ENCODE results near the gene MYL6. TPM values are rescaled to one million over a fixed set of nuclear protein-coding genes. Genes with fewer than 3 reads are reported as not detected.
"Not testable (repeated sequence)": the region's sequence is repeated elsewhere in the genome, so short reads cannot be mapped to it uniquely, and the experiment has no call there.

The MYL6 gene
- total RNA-seq, 1 donor from 2014 or later, result 993 TPM

DNA sequence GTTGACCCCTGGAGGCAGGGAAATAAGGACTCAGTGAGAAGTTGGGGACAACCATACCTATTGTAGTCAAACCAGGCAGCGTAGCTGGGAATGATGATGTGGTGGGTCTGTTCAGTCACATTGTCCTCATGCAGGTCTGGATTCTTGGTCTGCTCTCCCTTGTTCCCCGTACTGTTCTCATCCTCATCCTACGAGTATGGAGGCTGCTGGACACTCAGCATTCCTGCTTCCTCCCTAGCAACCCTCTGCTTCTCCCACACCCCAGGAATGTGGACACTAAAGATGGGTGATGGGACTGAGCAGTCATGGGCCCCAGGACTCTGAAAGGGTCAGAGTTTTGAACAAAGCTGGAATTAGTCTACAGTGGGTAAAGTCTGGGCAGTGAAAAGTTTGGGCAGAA lies 20.2 kb downstream of the MYL6 start:
- intact Hi-C loops (cut with DNase I), result no loop called here
- ATAC-seq (no peak), DNase-seq (ENCODE audit: low spot score) (no peak)

DNA sequence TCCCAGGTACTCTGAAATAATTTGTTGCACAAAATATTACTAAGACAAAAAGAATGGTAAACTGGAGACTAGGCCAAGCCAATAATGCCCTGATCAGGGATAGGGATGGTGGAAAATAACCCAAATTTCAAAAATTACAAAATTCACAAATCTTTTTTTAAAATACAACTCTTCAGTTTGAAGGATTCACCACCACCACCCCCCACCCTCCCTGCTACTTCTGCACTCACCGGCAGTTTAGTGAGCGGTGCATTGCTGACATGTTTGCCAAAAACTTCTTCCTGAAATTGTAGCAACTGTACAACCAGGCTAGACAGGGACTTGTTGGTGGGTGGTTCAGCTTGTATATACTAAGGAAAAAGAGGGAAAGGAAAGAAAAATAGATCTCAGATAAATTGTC lies 28.8 kb downstream of the MYL6 start:
- DNase-seq (ENCODE audit: low spot score) (no peak), ATAC-seq (no peak)
- intact Hi-C loops (cut with DNase I), result no loop called here

DNA sequence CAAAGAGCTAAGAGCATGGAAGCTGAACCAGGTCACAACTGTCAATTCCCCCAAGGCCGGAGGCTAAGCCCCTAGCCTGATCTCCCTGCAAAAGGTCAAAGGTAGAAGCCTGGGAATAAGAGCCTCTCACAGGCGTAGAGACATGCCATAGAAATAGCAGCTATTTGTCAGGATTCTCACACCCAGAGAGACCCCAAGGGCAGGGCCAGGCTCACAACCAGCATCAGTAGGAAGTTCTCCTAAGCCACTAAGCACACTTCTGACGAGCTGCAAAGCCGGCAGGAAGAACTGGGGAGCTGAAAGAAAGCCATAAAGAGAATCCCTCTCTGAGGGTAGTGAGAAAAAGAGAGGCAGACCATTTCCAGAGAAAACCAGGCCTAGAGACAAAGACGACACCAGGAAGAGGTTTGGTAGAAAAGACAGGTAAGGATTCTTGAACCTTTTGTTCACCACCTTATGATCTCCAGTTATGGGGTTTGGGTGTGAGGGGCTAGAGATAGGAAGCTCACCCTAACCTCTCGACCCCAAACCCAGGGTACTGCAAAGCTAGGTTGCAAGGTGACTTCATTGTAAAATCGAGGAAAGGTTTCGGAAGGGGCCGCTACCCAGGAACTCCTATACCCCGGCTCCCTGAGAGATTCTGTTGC lies 30.1 kb downstream of the MYL6 start:
- no peak for ATAC-seq
- no peak for DNase-seq (ENCODE audit: low spot score)
- intact Hi-C loops (cut with DNase I), result no loop called here

DNA sequence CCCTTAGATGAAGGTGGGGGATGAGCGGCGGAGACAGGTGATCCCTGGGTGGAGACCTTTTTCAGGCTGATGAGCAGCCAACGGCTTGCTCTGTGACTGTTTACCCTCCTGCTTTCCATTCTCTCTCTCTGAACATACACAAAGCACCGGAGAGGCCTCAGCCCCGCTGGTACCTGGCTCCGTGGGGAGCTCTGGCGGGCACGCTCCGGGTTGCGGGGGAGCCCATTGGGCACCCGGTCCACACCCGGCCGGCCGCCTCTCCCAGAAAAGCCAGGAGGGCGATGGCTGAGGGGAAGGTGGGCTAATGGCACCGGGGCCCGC lies 30.6 kb downstream of the MYL6 start:
- no peak for ATAC-seq
- no peak for DNase-seq (ENCODE audit: low spot score)
- intact Hi-C loops (cut with DNase I), result no loop called here

DNA sequence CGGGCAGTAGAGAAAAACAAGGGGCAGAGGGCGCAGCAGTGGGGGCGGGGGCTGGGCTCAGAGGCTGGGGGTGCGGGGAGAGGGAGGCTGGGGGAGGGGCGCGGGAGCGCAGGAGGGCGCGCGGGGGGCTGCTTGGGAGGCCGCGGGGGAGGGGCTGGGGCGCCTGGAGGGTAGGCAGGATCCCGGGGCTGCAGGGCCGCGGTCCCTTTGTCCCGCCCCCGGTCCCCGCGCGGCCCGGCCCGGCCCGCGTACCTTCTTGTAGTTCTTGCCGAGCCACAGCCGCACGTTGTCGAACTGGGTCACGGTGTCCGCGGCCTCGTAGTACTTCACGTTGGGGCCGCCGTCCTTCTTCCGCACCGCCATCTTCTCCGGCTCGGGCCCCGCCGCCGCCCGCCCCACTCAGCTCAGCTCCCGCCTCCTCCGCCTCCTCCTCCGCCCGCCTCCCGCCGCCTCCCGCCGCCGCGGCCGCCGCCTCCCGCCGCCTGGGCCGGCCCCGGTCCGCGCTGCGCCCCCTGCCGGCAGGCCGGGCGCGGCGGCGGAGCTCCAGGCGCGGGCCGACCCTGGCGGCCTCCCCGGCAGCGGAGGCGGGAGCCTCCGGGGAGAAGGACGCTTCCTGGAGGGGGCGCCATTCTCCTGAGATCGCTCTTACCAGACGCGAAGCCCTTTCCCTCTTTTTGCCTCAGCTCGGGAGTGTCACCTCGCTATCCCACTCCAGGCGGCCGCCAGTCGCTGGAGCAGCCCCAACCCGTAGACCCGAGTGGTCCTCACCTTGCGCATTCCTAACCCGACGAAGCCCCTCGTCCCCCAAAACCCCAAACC lies 31.1 kb downstream of the MYL6 start, which contains the start of gene SMARCC2:
SMARCC2 (minus strand) TSS at position 385 of the 819 bp plus-strand sequence; CDS start at position 363, 22 bp downstream.
- peak; percentile 92 for ATAC-seq
- intact Hi-C loops (cut with DNase I), result no loop called here
- peak; percentile 96 for DNase-seq (ENCODE audit: low spot score)

DNA sequence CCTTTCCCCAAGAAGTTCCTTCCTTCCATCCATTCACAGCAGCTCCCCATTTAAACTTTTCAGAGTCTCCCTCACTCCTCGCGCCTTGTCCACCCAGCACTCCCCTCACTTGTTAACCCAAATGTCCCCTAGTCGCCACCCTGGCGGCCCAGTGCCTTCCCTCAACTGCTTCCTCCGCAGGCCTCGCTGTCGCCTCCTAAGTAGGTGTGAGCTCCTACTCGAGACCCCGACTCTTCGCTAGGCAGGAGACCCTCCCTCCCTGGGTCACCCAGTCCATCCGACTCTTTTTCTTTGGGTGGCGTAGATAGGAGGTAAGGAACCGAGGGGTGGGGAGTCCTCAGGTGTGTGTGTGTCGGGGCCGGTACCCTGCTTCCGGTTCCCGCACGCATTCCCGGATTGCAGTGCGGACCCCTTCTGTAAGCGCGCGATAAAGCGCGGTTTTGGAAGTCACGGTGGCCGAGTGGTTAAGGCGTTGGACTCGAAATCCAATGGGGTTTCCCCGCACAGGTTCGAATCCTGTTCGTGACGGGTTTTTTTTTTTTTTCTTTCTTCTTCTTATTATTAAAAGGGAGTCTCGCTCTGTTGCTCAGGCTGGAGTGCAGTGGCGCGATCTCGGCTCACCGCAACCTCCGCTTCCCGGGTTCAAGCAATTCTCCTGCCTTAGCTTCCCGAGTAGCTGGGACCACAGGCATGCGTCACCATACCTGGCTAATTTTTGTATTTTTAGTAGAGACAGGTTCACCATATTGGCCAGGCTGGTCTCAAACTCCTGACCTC lies 31.9 kb downstream of the MYL6 start:
- intact Hi-C loops (cut with DNase I), result loop anchor here (10.0 kb wide), 1 partner anchor 275 kb away; the partner anchor contains the start of gene SPRYD4
- ATAC-seq (peak; percentile 82), DNase-seq (ENCODE audit: low spot score) (peak; percentile 90)

DNA sequence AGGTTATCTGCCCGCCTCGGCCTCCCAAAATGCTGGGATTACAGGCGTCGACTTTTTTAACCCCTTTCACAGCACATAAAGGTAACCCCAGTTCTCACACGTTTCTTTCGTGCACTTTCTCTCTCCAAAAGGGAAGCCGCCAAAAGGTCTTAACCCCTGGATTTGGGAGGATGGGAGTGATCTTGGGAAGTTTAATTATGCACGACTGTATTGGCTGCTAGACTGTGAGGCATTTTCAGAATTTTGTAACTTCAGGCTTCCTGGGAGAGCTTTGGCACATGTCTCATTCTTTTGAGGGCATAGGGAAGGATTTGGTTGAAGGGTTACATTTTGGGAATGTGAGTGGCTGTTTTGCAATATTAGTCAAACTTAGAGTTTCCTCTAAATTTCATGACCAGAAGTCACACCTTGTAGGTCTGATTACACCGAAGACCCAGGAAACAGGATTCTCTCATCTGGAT lies 32.6 kb downstream of the MYL6 start:
- ATAC-seq, result peak; percentile 7
- DNase-seq (ENCODE audit: low spot score), result no peak

DNA sequence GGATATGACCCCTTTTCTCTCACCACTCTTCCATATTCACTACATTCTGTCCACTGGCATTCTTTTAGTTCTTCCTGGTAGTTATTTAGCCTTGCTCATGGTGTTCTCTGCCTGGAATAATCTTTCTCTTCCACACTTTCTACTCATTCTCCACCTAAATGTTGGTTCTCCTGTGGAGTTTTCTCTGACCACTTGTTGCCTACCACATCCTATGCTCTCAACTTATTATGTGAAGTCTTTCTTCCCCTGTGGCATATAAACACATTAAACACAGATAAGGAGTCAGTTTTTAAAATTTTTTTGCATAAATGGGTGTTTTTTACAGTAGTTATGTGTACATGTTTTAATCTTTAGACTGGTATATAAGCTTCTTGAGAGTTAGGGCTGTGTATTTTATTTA lies 34.4 kb downstream of the MYL6 start:
- DNase-seq (ENCODE audit: low spot score) (no peak), ATAC-seq (no peak)
- intact Hi-C loops (cut with DNase I), result loop anchor here (10.0 kb wide), 1 partner anchor 272 kb away; the partner anchor contains the start of gene SPRYD4

More for the DNA sequence above, 32.6 kb downstream of the MYL6 start:
- intact Hi-C loops (cut with DNase I), result loop anchor here (10.0 kb wide), 1 partner anchor 274 kb away; the partner anchor contains the start of gene SPRYD4

DNA sequence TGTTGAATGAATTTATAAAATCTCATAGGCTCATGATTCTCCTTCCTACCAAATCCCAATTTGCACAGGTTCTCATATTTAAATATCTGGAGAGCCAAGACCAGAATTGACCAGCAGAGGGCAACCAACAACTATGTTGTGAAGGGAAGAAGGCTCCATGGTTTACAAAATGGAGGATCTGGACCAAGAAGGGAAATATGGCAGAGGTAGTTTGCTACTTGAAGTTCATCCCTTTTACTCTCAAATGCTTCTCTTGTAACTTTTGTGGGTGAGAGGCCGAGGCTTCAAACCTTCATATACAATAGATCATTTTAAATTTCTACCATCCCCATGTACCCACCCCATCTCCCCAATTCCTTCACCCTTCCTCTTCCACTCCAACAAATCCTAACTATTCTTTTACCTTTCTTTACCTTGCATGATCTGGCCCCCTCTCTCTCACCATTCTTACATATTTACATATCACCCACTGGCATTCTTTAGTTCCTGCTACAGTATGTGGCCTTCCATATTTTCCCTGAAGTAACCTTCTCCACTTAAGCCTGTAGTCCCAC lies 34.9 kb downstream of the MYL6 start:
- ATAC-seq (peak; percentile 30), DNase-seq (ENCODE audit: low spot score) (peak; percentile 85)
- intact Hi-C loops (cut with DNase I), result loop anchor here (10.0 kb wide), 1 partner anchor 272 kb away; the partner anchor contains the start of gene SPRYD4

DNA sequence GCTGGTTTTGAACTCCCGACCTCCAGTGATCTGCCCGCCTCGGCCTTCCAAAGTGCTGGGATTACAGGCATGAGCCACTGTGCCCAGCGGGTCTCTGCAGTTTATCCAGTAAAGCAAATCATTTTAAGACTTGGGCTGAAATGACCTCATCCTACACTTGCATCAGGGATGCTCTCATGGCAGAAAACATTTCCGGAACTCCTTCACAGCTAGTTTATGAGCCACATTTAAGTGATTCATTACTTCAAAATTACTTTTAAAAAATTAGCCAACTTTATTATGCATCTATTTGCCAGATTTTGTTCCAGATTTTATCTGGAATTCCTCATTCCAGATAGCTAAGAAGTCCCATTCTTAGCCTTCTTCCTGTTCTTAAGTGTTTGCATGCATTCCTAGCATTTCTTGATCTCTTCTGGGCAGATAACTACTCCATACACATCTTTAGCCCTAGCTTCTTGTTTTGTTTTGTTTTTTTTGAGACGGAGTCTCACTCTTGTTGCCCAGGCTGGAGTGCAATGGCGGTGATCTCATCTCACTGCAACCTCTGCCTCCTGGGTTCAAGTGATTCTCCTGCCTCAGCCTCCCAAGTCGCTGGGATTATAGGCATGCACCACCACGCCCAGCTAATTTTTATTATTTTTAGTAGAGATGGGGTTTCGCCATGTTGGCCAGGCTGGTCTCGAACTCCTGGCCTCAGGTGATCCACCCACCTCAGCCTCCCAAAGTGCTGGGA lies 38.8 kb downstream of the MYL6 start:
- intact Hi-C loops (cut with DNase I), result loop anchor here (10.0 kb wide), 1 partner anchor 268 kb away; the partner anchor contains the start of gene SPRYD4
- not testable (repeated sequence) for ATAC-seq

DNA sequence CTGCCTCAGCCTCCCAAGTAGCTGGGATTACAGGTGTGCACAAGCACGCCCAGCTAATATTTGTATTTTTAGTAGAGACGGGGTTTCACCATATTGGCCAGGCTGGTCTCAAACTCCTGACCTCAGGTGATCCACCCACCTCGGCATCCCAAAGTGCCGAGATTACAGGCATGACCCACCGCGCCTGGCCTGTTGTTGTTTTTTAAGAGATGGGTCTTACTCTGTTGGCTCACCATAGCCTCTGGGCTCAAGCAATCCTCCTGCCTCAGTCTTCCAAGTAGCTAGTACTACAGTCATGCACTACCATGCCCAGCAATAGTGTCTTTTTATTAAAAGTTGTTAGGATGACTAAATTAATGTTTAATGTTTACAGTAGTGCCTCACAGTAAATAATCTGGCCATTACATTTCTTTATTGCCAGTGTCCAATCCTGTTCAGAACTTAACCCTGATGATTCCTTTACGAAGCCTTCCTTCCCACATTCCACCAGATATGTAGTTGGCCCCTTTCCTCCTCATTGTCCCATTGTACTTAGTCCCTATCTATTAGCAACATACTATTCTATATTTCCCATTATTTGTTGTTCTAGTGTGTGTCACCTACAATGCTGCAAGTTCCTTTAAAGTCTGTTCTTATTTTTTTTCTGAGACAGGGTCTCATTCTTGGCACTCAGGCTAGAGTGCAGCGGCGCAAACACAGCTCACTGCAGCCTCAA lies 39.9 kb downstream of the MYL6 start:
- intact Hi-C loops (cut with DNase I), result loop anchor here (10.0 kb wide), 1 partner anchor 267 kb away; the partner anchor contains the start of gene SPRYD4
- DNase-seq (ENCODE audit: low spot score) (no peak), ATAC-seq (no peak)

More for the DNA sequence above, 38.8 kb downstream of the MYL6 start:
- not testable (repeated sequence) for DNase-seq (ENCODE audit: low spot score)

DNA sequence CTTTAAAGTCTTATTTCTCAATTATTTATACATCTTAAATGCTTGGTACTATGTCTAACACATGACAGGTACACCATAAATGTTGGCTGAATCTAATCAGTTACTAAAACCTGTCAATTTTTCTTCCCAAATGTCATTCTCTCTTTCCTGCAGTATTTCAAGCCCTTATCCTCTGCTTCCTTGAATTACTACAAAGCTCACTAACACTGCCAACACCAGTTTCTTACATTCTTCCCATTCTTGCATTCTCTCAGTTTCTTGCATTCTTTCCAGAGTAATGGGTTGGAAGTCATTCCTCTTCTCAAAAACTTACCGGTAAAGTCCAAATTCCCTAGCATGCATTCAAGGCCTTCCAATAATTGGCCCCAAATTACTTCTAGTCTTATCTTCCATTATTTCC lies 40.7 kb downstream of the MYL6 start:
- intact Hi-C loops (cut with DNase I), result loop anchor here (10.0 kb wide), 1 partner anchor 266 kb away; the partner anchor contains the start of gene SPRYD4
- DNase-seq (ENCODE audit: low spot score) (no peak), ATAC-seq (no peak)

DNA sequence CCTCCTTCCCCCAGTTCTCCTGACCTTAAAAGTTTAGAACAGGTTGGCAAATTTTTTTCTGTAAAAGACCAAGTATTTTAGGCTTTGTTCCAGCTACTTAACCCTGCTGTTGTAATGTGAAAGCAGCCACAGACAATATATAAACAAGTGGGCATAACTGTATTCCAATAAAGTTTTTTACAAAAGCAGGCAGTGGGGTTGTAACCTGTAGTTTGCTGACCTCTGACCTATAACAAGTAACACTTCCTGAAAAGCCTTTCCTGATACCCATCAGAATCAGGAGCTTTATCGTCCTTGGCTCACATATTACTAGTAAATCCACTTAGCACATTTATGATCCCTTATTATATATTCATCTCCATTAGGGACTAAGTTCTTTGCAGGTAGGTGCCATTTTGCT lies 44.2 kb downstream of the MYL6 start:
- no peak for ATAC-seq

DNA sequence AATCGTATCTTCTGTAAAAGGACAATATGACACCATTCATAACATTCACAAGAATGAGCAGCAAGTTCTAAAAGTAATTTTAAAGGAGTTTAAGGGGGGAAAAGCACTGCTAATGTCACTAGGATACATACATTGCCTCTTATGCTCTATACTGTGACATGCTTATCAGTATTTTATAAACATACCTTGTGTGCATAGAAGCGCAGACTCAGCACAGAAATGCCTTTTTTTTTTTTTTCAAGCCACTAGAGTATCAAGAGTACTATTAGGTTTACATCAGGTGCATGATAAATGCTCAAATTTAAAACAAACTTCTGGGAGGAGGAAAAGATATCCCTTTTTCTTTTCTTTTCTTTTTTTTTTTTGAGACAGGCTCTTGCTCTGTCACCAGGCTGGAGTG lies 44.7 kb downstream of the MYL6 start:
- intact Hi-C loops (cut with DNase I), result no loop called here
- DNase-seq (ENCODE audit: low spot score), result no peak
- ATAC-seq, result no peak

More for the DNA sequence above, 44.2 kb downstream of the MYL6 start:
- intact Hi-C loops (cut with DNase I), result no loop called here
- no peak for DNase-seq (ENCODE audit: low spot score)

DNA sequence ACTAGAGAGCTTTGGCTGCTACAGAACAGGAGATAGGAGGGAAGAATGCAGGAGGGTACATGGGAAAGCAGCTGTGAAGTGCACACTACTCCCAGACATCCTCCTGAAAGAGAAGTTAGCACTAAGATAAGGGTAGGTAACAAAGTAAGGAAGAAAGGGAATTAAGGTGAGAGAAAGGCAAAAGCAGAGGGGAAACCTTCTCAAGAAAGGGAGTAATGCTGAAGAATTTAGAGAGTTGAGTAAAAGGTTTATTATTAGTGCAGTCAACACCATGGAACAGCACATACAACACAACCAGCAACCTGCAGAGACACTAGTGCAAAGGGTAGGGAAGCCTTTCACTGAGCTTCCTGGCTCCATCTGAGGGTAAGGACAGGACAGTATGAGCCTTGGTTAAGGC lies 46.1 kb downstream of the MYL6 start:
- ATAC-seq, result no peak

DNA sequence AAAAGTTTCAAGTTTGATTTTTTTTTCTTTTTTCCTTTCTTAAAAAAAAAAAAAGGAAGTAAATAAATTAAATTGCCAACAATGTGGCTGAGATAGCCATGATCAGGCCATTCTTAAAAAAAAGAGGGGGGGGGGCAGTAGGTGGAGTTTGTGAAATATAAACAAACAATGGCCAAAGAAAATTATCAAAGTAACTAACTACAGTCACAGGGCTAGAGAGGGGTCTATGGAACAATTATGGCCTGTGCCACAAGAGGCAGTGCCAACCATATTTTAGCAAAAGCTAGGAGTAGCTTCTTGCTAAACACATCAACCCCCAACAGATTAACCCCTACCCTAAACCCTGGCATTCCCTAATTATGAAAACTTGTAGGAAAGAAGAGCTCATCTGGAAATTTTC lies 47.3 kb downstream of the MYL6 start:
- DNase-seq (ENCODE audit: low spot score), result no peak
- ATAC-seq, result no peak
- intact Hi-C loops (cut with DNase I), result no loop called here

More for the DNA sequence above, 46.1 kb downstream of the MYL6 start:
- intact Hi-C loops (cut with DNase I), result no loop called here
- DNase-seq (ENCODE audit: low spot score), result no peak

DNA sequence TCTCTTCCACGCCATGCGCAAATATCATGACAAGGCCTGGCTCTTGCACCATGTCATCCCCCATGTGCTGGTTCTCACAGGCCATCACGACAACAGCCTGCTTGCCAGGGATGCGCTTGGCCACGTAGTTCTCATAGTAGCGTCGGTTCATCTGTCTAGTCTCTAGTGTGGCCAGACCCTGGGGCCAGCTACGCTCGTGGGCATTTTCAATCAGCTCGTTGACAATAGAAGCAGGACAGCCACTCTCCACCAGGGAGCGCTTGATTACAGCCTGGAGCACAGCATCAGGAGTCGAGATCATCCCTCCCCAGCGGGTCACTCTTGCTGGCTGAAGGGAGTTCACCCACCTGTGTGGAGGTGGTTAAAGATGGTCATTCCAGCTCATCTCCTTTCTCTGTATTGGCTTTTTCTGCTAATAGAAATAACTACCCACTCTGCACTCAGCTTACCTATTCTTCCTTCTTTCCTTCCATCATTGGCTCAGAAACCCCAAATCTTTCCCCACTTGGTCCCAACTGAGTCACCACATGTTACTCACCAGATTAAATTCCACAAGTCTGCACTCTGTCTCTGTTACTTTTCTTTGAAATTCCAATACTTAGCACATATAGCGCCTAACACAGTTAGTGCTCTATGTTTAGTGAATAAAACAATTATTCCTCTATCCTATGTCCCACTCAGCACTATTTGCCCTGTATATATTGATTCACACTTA lies 48.5 kb downstream of the MYL6 start:
- DNase-seq (ENCODE audit: low spot score), result no peak
- peak; percentile 66 for ATAC-seq

More for the DNA sequence above, 48.5 kb downstream of the MYL6 start:
- intact Hi-C loops (cut with DNase I), result no loop called here

Data from sciatic nerve (tissue), 2 donors.